T-helper 1 cell (primary cell): Measurements from ENCODE around the gene HOXD9.

Experiments
- DNase-seq, 5 donors: peaks; one replicate each; pipeline ENCODE4 v3.0.0-alpha.2; 2012 to 2020

Gene HOXD9

GRCh38 chr2:176171351-176172006 is 49.0 kb downstream of the HOXD9 start:
- no peak for DNase-seq

GRCh38 chr2:176172007-176172894 is 49.7 kb downstream of the HOXD9 start:
- DNase-seq, result no peak

- DNase-seq, result no peak
These were observed 50.5 kb downstream of the HOXD9 start for GRCh38 chr2:176172895-176173566.

- DNase-seq, result no peak
These were observed 51.3 kb downstream of the HOXD9 start for GRCh38 chr2:176173567-176174381.

GRCh38 chr2:176174382-176174823 is 51.9 kb downstream of the HOXD9 start:
- DNase-seq, result no peak
